ENCODE data around the gene PARP14.
"Not testable (repeated sequence)": the region's sequence is repeated elsewhere in the genome, so short reads cannot be mapped to it uniquely, and the experiment has no call there.

PARP14 gene

GRCh38 chr3:122680475-122681283, at the start of gene PARP14:
Gene PARP14, plus strand, starts transcription at chr3:122680839. Its CDS starts 45 bp downstream, at chr3:122680884.
- Histone ChIP-seq H3K9ac (ENCODE audit: low read length) (peak within 1 kb of the TSS; percentile 75), H3K4me3 (ENCODE audit: low read length) (peak within 1 kb of the TSS; percentile 82), H3K4me1 (ENCODE audit: control insufficient read depth, insufficient read depth, low read length) (peaks cover 12% of the 10 kb centered on the region), H3K36me3 (ENCODE audit: control insufficient read depth, insufficient read depth, low read length) (no peaks in the 10 kb centered on the region), H3K27ac (ENCODE audit: low read depth, low read length) (peak within 1 kb of the TSS; percentile 91), H3K27me3 (ENCODE audit: control insufficient read depth, insufficient read depth, low read length) (no peaks in the 10 kb centered on the region)

- no peak overlapping the region for H3K27ac ChIP-seq (ENCODE audit: low read depth, low read length)
- no peaks in the 10 kb centered on the region for H3K36me3 ChIP-seq (ENCODE audit: control insufficient read depth, insufficient read depth, low read length)
- no peaks in the 10 kb centered on the region for H3K27me3 ChIP-seq (ENCODE audit: control insufficient read depth, insufficient read depth, low read length)
- no peak overlapping the region for H3K4me3 ChIP-seq (ENCODE audit: low read length)
- no peaks in the 10 kb centered on the region for H3K4me1 ChIP-seq (ENCODE audit: control insufficient read depth, insufficient read depth, low read length)
- H3K9ac ChIP-seq (ENCODE audit: low read length) = no peak overlapping the region
These were observed 44.9 kb upstream of the PARP14 start for GRCh38 chr3:122635789-122636188.

GRCh38 chr3:122636697-122637096, 43.9 kb upstream of the PARP14 start:
- Histone ChIP-seq H3K4me1 (ENCODE audit: control insufficient read depth, insufficient read depth, low read length) (no peaks in the 10 kb centered on the region), H3K4me3 (ENCODE audit: low read length) (no peak overlapping the region), H3K9ac (ENCODE audit: low read length) (no peak overlapping the region), H3K27me3 (ENCODE audit: control insufficient read depth, insufficient read depth, low read length) (no peaks in the 10 kb centered on the region), H3K36me3 (ENCODE audit: control insufficient read depth, insufficient read depth, low read length) (no peaks in the 10 kb centered on the region), H3K27ac (ENCODE audit: low read depth, low read length) (no peak overlapping the region)

- H3K36me3 ChIP-seq (ENCODE audit: control insufficient read depth, insufficient read depth, low read length) = no peaks in the 10 kb centered on the region
- no peak overlapping the region for H3K4me3 ChIP-seq (ENCODE audit: low read length)
- no peaks in the 10 kb centered on the region for H3K4me1 ChIP-seq (ENCODE audit: control insufficient read depth, insufficient read depth, low read length)
- H3K27ac ChIP-seq (ENCODE audit: low read depth, low read length) = no peak overlapping the region
- H3K9ac ChIP-seq (ENCODE audit: low read length) = no peak overlapping the region
- no peaks in the 10 kb centered on the region for H3K27me3 ChIP-seq (ENCODE audit: control insufficient read depth, insufficient read depth, low read length)
These were observed 40.1 kb upstream of the PARP14 start for GRCh38 chr3:122640437-122640999.

- Histone ChIP-seq H3K27ac (ENCODE audit: low read depth, low read length) (no peak overlapping the region), H3K4me3 (ENCODE audit: low read length) (no peak overlapping the region), H3K27me3 (ENCODE audit: control insufficient read depth, insufficient read depth, low read length) (no peaks in the 10 kb centered on the region), H3K4me1 (ENCODE audit: control insufficient read depth, insufficient read depth, low read length) (no peaks in the 10 kb centered on the region), H3K9ac (ENCODE audit: low read length) (no peak overlapping the region), H3K36me3 (ENCODE audit: control insufficient read depth, insufficient read depth, low read length) (no peaks in the 10 kb centered on the region)
These were observed 37.7 kb upstream of the PARP14 start for GRCh38 chr3:122642935-122643334.

GRCh38 chr3:122646146-122646988, 34.3 kb upstream of the PARP14 start:
- no peak overlapping the region for H3K9ac ChIP-seq (ENCODE audit: low read length)
- no peak overlapping the region for H3K27ac ChIP-seq (ENCODE audit: low read depth, low read length)
- H3K36me3 ChIP-seq (ENCODE audit: control insufficient read depth, insufficient read depth, low read length) = no peaks in the 10 kb centered on the region
- H3K4me3 ChIP-seq (ENCODE audit: low read length) = no peak overlapping the region
- H3K27me3 ChIP-seq (ENCODE audit: control insufficient read depth, insufficient read depth, low read length) = no peaks in the 10 kb centered on the region
- H3K4me1 ChIP-seq (ENCODE audit: control insufficient read depth, insufficient read depth, low read length) = no peaks in the 10 kb centered on the region

- not testable (repeated sequence) for H3K27ac ChIP-seq (ENCODE audit: low read depth, low read length)
These were observed 29.3 kb upstream of the PARP14 start for GRCh38 chr3:122651233-122651907.

GRCh38 chr3:122651962-122652361, 28.7 kb upstream of the PARP14 start:
- H3K36me3 ChIP-seq (ENCODE audit: control insufficient read depth, insufficient read depth, low read length); H3K27me3 ChIP-seq (ENCODE audit: control insufficient read depth, insufficient read depth, low read length); H3K4me1 ChIP-seq (ENCODE audit: control insufficient read depth, insufficient read depth, low read length); H3K4me3 ChIP-seq (ENCODE audit: low read length); H3K9ac ChIP-seq (ENCODE audit: low read length); H3K27ac ChIP-seq (ENCODE audit: low read depth, low read length): not testable (repeated sequence)

More at GRCh38 chr3:122651233-122651907, 29.3 kb upstream of the PARP14 start:
- not testable (repeated sequence) for H3K4me3 ChIP-seq (ENCODE audit: low read length); H3K27me3 ChIP-seq (ENCODE audit: control insufficient read depth, insufficient read depth, low read length); H3K9ac ChIP-seq (ENCODE audit: low read length); H3K36me3 ChIP-seq (ENCODE audit: control insufficient read depth, insufficient read depth, low read length); H3K4me1 ChIP-seq (ENCODE audit: control insufficient read depth, insufficient read depth, low read length)

- not testable (repeated sequence) for H3K9ac ChIP-seq (ENCODE audit: low read length); H3K4me3 ChIP-seq (ENCODE audit: low read length); H3K27ac ChIP-seq (ENCODE audit: low read depth, low read length); H3K36me3 ChIP-seq (ENCODE audit: control insufficient read depth, insufficient read depth, low read length); H3K4me1 ChIP-seq (ENCODE audit: control insufficient read depth, insufficient read depth, low read length); H3K27me3 ChIP-seq (ENCODE audit: control insufficient read depth, insufficient read depth, low read length)
These were observed 22.3 kb upstream of the PARP14 start for GRCh38 chr3:122658336-122658735.

- Histone ChIP-seq H3K36me3 (ENCODE audit: control insufficient read depth, insufficient read depth, low read length) (no peaks in the 10 kb centered on the region), H3K4me3 (ENCODE audit: low read length) (no peak overlapping the region), H3K27me3 (ENCODE audit: control insufficient read depth, insufficient read depth, low read length) (no peaks in the 10 kb centered on the region), H3K4me1 (ENCODE audit: control insufficient read depth, insufficient read depth, low read length) (no peaks in the 10 kb centered on the region), H3K9ac (ENCODE audit: low read length) (no peak overlapping the region), H3K27ac (ENCODE audit: low read depth, low read length) (no peak overlapping the region)
These were observed 20.2 kb upstream of the PARP14 start for GRCh38 chr3:122660297-122660974.

- H3K9ac ChIP-seq (ENCODE audit: low read length) = no peak overlapping the region
- H3K27ac ChIP-seq (ENCODE audit: low read depth, low read length) = no peak overlapping the region
- H3K4me1 ChIP-seq (ENCODE audit: control insufficient read depth, insufficient read depth, low read length) = no peaks in the 10 kb centered on the region
- H3K36me3 ChIP-seq (ENCODE audit: control insufficient read depth, insufficient read depth, low read length) = no peaks in the 10 kb centered on the region
- H3K4me3 ChIP-seq (ENCODE audit: low read length) = no peak overlapping the region
- no peaks in the 10 kb centered on the region for H3K27me3 ChIP-seq (ENCODE audit: control insufficient read depth, insufficient read depth, low read length)
These were observed 19.0 kb upstream of the PARP14 start for GRCh38 chr3:122661633-122662032.

GRCh38 chr3:122662505-122662904, 18.1 kb upstream of the PARP14 start:
- Histone ChIP-seq H3K9ac (ENCODE audit: low read length) (no peak overlapping the region), H3K4me3 (ENCODE audit: low read length) (no peak overlapping the region), H3K36me3 (ENCODE audit: control insufficient read depth, insufficient read depth, low read length) (no peaks in the 10 kb centered on the region), H3K4me1 (ENCODE audit: control insufficient read depth, insufficient read depth, low read length) (no peaks in the 10 kb centered on the region), H3K27me3 (ENCODE audit: control insufficient read depth, insufficient read depth, low read length) (no peaks in the 10 kb centered on the region), H3K27ac (ENCODE audit: low read depth, low read length) (no peak overlapping the region)

Measured in rectal smooth muscle tissue (tissue), 1 donor.